ENCODE measurements around the gene AMBRA1.
"Not testable (repeated sequence)": the region's sequence is repeated elsewhere in the genome, so short reads cannot be mapped to it uniquely, and the experiment has no call there.

The AMBRA1 gene

DNA sequence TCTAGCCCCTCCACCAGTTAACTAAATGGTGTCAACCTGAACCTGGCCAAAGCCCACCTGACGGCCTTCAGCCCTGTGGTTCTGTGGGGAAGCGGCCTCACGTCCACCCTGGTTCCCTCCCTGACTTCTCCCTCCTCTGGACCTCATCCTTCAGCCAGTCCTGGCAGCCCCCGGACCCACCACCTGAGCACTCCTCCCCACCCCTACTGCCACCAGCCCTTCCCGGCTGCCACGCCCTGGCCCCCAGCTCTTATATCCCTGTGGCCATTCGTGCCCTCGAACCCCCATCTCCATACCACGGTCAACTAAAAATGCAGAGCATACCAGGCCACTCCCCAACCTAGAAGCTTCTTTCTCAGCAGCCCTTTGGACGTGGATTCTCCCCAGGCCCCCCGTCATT, 216.5 kb downstream of the AMBRA1 start:
- TF ChIP-seq JUND (IDR thresholded peaks at IDR 0.05; ENCODE audit: low read depth): no peak
- in situ Hi-C loops (cut with HindIII; ENCODE audit: low pct_unique_long_range_greater_than_20kb, low sequenced_read_pairs): no loop called here
- DNase-seq (ENCODE audit: low read depth in 1 of 2, low spot score in 1 of 2): no peak

DNA sequence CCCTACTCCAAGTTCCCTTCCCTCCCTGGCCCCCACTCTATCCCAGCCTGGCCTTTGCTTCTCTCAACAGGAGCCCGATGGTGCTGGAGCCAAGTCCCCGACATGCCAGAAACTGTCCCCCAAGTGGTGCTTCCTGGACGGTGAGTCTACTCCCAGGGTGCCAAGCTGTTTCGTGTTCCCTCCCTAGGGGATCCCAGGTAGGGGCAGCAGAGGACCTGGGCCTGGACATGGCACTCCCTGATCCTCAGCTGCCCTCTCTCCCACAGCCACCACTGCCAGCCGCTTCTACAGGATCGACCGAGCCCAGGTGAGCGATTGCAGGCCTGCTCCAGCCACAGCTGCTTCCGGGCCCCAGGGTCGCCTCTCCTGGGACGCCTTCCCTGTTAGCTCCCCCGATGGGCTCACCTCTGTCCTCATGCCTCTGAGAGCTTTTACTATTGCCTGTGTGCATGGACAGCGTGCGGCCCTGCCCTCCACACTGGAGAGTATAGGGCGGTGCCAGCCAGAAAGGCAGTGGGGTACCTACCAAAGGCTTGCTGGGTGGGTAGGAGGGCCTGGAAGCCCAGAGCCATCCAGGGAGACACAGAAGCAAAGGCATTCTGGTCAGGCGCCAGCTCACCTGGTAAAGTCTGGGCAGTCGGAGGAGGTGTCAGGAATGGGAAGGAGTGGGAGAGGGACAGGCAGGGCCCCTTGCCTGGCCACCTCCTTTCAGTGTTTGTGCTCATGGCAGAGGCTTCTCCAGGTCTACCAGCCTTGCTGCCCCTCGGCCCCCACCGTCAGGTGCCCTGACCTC, 217.4 kb downstream of the AMBRA1 start:
- no peak for TF ChIP-seq JUND (IDR thresholded peaks at IDR 0.05; ENCODE audit: low read depth)
- in situ Hi-C loops (cut with HindIII; ENCODE audit: low pct_unique_long_range_greater_than_20kb, low sequenced_read_pairs): no loop called here
- no peak for DNase-seq (ENCODE audit: low read depth in 1 of 2, low spot score in 1 of 2)

DNA sequence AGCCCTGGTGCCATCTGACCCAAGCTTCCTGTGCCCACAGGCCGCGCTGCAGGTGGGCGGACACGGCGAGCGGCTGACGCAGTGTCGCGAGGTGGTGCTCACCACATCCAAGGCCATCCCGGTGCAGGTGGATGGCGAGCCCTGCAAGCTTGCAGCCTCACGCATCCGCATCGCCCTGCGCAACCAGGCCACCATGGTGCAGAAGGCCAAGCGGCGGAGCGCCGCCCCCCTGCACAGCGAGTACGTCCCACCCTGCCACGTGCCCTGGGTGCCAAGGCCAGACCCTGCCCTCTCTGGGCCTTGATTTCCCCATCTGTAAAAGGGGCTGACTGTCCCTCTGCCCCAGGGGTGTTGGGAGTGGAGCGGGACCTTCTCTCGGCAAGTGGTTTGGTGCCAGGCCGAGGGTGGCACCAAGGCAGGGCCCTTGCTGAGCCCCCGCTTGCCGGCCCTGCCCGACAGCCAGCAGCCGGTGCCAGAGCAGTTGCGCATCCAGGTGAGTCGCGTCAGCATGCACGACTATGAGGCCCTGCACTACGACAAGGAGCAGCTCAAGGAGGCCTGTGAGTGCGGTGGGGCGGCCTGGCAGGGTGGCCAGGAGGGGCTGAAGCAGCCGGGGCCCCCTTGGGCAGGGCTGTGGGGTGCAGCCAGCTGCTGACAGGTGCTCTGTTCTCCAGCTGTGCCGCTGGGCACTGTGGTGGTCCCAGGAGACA, 218.3 kb downstream of the AMBRA1 start:
- no peak for DNase-seq (ENCODE audit: low read depth in 1 of 2, low spot score in 1 of 2)
- in situ Hi-C loops (cut with HindIII; ENCODE audit: low pct_unique_long_range_greater_than_20kb, low sequenced_read_pairs): no loop called here
- no peak for TF ChIP-seq JUND (IDR thresholded peaks at IDR 0.05; ENCODE audit: low read depth)

DNA sequence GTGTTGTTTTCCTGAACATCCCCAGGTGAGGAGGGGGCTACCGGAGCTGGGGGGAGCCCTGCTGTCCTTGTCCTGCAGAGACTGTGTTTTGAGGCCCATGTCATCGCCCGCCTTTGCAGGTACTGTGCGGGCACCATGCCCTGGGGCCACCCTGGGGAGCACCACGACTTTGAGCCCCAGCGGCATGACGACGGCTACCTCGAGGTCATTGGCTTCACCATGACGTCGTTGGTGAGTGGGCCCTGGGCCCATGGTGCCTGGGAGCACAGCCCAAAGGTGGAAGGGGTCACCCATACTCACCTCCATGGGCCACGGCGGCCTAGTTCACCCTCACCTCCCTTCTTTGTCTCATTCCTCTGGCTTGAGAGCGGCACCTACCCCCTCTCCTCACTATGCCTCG, 219.0 kb downstream of the AMBRA1 start:
- no peak for DNase-seq (ENCODE audit: low read depth in 1 of 2, low spot score in 1 of 2)
- in situ Hi-C loops (cut with HindIII; ENCODE audit: low pct_unique_long_range_greater_than_20kb, low sequenced_read_pairs): no loop called here
- TF ChIP-seq JUND (IDR thresholded peaks at IDR 0.05; ENCODE audit: low read depth): no peak

DNA sequence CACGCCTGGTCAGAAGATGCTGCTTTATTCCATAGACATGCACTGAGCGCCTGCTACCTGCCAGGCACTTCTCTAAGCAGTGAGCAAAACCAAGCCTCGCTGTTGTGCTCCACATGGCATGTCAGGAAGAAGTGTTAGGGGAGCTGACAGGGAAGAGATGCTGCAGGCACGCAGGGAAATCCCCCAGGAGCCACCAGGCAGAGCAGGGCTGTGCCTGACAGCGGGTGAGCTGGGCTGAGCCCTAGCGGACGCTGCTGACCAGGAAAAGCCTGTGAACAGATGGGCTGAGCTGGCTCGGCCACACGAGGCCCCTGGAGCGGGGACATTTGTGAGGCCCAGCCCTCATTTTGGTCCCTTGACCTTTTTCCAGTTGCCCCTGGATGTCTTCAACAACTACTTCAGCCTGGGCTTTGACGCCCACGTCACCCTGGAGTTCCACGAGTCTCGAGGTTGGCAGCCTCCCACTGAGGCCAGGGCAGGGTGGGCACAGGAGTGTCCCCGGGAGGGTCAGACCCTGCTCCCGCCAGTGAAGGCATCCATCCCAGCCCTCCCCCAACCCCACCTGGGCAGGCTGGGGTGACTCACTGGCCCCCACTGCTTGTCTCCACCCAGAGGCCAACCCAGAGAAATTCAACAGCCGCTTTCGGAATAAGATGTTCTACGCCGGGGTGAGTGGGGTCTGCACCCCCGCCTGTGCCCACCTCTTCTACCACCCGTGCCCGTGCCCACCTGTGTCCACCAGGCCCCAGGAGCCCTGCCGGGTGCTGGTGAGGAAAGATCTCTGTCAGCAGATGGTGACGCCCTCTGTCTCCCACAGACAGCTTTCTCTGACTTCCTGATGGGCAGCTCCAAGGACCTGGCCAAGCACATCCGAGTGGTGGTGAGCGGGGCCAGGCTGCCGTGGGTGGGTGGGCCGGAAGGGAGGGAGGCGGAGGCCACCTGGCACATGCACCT, 219.8 kb downstream of the AMBRA1 start:
- DNase-seq (ENCODE audit: low read depth in 1 of 2, low spot score in 1 of 2): no peak
- TF ChIP-seq JUND (IDR thresholded peaks at IDR 0.05; ENCODE audit: low read depth): no peak
- in situ Hi-C loops (cut with HindIII; ENCODE audit: low pct_unique_long_range_greater_than_20kb, low sequenced_read_pairs): no loop called here

DNA sequence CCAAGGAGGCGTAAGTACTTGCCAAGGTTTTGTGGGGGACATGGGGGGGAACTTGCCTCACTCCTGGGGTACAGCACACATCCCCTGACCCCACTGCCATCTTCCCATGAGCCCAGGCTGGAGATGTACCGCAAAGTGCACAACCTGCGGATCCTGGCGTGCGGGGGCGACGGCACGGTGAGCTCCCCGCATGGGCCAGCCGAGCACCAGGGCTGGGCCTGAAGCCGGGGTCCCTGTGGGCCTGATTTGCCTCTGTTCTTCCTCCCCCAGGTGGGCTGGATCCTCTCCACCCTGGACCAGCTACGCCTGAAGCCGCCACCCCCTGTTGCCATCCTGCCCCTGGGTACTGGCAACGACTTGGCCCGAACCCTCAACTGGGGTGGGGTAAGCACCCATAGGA, 221.3 kb downstream of the AMBRA1 start:
- in situ Hi-C loops (cut with HindIII; ENCODE audit: low pct_unique_long_range_greater_than_20kb, low sequenced_read_pairs); DNase-seq (ENCODE audit: low read depth in 1 of 2, low spot score in 1 of 2): not testable (repeated sequence)

DNA sequence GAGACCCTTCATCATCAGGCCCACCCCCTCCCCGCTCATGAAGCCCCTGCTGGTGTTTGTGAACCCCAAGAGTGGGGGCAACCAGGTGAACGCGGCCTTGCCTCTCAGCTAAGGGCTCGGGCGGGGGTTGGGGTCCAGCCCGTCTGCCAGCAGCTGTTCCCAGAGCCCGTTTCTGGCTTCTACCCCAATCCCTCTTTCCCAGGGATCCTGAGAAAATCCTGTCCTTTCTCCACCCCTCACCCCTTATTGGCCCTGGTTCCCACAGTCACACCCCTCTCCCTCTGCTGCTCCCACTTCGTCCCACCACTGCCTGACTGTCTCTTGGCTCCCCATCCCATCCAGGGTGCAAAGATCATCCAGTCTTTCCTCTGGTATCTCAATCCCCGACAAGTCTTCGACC, 221.7 kb downstream of the AMBRA1 start:
- in situ Hi-C loops (cut with HindIII; ENCODE audit: low pct_unique_long_range_greater_than_20kb, low sequenced_read_pairs): no loop called here
- TF ChIP-seq JUND (IDR thresholded peaks at IDR 0.05; ENCODE audit: low read depth): no peak
- no peak for DNase-seq (ENCODE audit: low read depth in 1 of 2, low spot score in 1 of 2)

DNA sequence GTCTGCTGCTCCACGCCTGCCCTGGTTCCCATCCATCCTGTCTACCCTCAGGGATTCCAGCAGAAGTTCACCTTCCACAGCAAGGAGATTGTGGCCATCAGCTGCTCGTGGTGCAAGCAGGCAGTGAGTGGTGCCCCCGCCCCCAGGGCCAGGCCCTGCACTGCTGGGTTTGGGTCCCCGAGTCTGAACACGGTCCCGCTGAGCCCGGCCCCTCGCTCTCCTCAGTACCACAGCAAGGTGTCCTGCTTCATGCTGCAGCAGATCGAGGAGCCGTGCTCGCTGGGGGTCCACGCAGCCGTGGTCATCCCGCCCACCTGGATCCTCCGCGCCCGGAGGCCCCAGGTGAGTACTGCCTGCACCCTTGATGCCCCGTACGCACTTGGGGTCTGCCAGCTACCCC, 222.6 kb downstream of the AMBRA1 start:
- in situ Hi-C loops (cut with HindIII; ENCODE audit: low pct_unique_long_range_greater_than_20kb, low sequenced_read_pairs); DNase-seq (ENCODE audit: low read depth in 1 of 2, low spot score in 1 of 2): not testable (repeated sequence)

DNA sequence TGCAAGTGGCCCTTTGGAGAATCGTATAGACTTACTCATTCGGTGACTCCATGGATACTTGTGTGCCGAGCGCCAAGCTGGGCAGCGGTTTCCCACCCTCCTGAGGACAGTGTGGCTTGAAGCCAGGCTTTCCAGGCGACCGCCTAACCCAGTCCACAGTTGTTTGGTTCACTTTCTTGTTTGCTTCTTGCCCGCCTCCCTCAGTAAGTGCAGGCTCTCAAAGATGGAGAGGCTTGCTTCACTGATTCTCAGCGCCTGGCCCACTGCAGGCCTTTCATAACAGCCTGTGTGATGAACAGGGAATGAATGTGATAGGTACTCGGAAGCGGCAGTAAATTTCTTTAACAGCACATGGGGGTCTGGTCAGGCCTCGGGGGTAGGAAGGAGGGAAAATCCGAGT, 223.6 kb downstream of the AMBRA1 start:
- in situ Hi-C loops (cut with HindIII; ENCODE audit: low pct_unique_long_range_greater_than_20kb, low sequenced_read_pairs): no loop called here
- no peak for DNase-seq (ENCODE audit: low read depth in 1 of 2, low spot score in 1 of 2)
- no peak for TF ChIP-seq JUND (IDR thresholded peaks at IDR 0.05; ENCODE audit: low read depth)

DNA sequence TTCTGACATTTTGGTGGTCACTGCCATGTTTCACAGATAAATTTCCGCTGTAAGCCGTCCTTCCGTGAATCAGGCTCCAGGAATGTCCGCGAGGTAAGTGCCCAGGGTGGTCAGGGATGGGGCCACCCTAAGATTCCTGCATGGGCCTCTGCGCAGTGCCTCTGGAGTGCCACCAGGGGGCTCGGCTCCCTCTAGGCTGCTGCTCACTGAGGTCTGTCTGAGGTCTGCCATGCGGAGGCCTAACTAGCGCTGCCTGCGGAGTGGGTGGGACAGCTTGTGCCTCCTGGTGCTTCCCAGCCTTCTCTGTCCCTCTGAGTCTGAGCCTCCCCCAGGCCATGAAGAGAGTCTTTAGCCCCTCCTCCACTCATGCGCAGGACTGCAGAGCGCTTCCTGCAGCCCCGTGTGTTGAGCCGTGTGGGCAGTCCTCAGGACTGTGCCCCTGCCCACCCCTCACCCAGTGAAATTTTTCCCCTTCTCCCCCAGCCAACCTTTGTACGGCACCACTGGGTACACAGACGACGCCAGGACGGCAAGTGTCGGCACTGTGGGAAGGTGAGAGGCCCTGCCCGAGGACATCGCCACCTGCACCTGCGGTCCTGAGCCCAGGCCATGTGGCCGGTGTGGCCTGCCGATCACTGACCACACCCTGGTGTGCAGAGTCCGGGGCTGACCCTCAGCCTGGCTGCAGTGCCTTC, 224.2 kb downstream of the AMBRA1 start:
- DNase-seq (ENCODE audit: low read depth in 1 of 2, low spot score in 1 of 2): peak; percentile 73 to 80
- no peak for TF ChIP-seq JUND (IDR thresholded peaks at IDR 0.05; ENCODE audit: low read depth)
- in situ Hi-C loops (cut with HindIII; ENCODE audit: low pct_unique_long_range_greater_than_20kb, low sequenced_read_pairs): no loop called here

DNA sequence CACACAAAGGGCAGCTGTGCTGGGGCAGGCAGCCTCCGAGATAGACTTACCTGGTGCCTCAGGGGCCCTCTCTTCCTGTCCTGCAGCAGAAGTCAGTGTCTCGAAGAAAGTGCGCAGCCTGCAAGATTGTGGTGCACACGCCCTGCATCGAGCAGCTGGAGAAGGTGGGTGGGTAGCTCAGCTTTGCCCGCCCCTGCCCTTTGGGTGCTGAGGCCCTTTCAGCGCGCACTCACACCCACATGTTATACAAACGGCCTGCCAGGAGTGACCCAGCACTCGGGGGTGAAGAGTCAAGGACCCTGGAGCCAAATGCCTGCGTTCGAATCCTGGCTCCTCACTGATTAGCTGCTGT, 225.9 kb downstream of the AMBRA1 start:
- DNase-seq (ENCODE audit: low read depth in 1 of 2, low spot score in 1 of 2): no peak
- in situ Hi-C loops (cut with HindIII; ENCODE audit: low pct_unique_long_range_greater_than_20kb, low sequenced_read_pairs): no loop called here
- TF ChIP-seq JUND (IDR thresholded peaks at IDR 0.05; ENCODE audit: low read depth): no peak

DNA sequence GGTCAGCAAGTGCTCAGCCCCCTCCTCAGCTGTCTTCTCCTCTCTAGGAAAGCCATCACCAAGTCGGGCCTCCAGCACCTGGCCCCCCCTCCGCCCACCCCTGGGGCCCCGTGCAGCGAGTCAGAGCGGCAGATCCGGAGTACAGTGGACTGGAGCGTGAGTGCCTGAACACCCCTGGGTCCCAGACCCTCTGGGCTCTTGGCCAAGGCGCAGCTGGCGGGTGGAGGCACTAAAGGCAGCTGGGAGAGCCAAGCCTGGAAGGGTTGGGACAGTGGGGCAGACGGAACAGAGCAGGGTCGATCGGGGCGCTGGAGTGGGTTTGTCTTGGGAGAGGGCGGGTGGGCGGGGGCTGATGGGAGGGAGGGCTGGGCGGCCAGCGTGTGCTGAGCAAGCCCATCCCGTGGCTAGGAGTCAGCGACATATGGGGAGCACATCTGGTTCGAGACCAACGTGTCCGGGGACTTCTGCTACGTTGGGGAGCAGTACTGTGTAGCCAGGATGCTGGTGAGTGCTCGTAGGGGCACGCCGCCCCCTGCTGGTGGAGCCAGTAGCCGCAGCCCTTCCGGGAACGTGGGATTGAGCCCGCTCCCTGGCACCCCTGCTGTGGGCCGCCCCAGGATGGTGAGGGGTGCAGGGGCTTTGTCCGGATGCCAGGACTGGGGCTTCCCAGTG, 226.4 kb downstream of the AMBRA1 start:
- DNase-seq (ENCODE audit: low read depth in 1 of 2, low spot score in 1 of 2): no peak
- in situ Hi-C loops (cut with HindIII; ENCODE audit: low pct_unique_long_range_greater_than_20kb, low sequenced_read_pairs): no loop called here
- TF ChIP-seq JUND (IDR thresholded peaks at IDR 0.05; ENCODE audit: low read depth): no peak

Measured in T47D (cell line).